ENCODE measurements around the gene DLK1. TPM values are rescaled to one million over a fixed set of nuclear protein-coding genes. Genes with fewer than 3 reads are reported as not detected.

The DLK1 gene
- total and polyA plus RNA-seq, 2 of the 4 experiments (the other 2 are of a cell fraction), result under 0.01 to 0.07 TPM

- Histone ChIP-seq H4K8ac (ENCODE audit: low read depth in 2 of 2, low read length in 2 of 2) (no peak overlapping the region), H3K14ac (replicated peaks; ENCODE audit: low read depth, low read length) (no peak overlapping the region), H2AFZ (replicated peaks; ENCODE audit: low read length, poor library complexity) (peak overlapping the region; percentile 72), H3K9me3 (ENCODE audit: control insufficient read depth, insufficient read depth, low read length) (peaks cover 4% of the 10 kb centered on the region), H3K36me3 (ENCODE audit: control insufficient read depth, insufficient read depth, low read length) (no peaks in the 10 kb centered on the region), H4K20me1 (ENCODE audit: insufficient read depth, low read length) (no peaks in the 10 kb centered on the region), H2AK5ac (ENCODE audit: low read depth, low read length) (no peak overlapping the region), H3K4me3 (ENCODE audit: insufficient read depth, low read depth, low read length) (no peak overlapping the region), H3K9ac (ENCODE audit: low read depth, low read length) (no peak overlapping the region), H3K4me1 (ENCODE audit: control insufficient read depth, insufficient read depth, low read length) (no peaks in the 10 kb centered on the region; the same call in 1 of the 2 replicates), H3K56ac (ENCODE audit: extremely low read depth, insufficient read depth, low read length) (no peak overlapping the region), H4K5ac (ENCODE audit: low read depth, low read length) (no peak overlapping the region), H3K18ac (ENCODE audit: low read depth, low read length) (no peak overlapping the region), H2BK120ac (ENCODE audit: low read depth, low read length) (no peak overlapping the region), H2BK5ac (ENCODE audit: low read depth, low read length, poor library complexity, severe bottlenecking) (no peak overlapping the region), H3K9me1 (ENCODE audit: insufficient read depth, low read length) (no peaks in the 10 kb centered on the region), H3K79me1 (ENCODE audit: low read depth in 1 of 2, low read length in 2 of 2) (no peaks in the 10 kb centered on the region), H3K23ac (ENCODE audit: low read depth, low read length) (no peak overlapping the region), H3K4me2 (ENCODE audit: low read depth, low read length) (no peak overlapping the region), H2AK9ac (replicated peaks; ENCODE audit: low read depth, low read length, poor library complexity) (no peak overlapping the region), H3K27me3 (ENCODE audit: control insufficient read depth, insufficient read depth, low read length) (peaks cover 48% of the 10 kb centered on the region), H4K91ac (ENCODE audit: insufficient read depth, low read depth, low read length) (no peak overlapping the region), H2BK20ac (ENCODE audit: low read depth, low read length) (no peak overlapping the region), H3K27ac (ENCODE audit: insufficient read depth, low read length) (no peak overlapping the region), H3K4ac (ENCODE audit: low read depth, low read length) (no peak overlapping the region), H2BK15ac (ENCODE audit: low read depth, low read length) (no peak overlapping the region)
- dilution Hi-C loops (cut with HindIII; ENCODE audit: low sequenced_read_pairs, unreplicated experiment) (no loop called here), intact Hi-C loops (cut with micrococcal nuclease) (no loop called here), in situ Hi-C loops (cut with MboI; ENCODE audit: low sequenced_read_pairs) (loop anchor here (25.0 kb wide), 1 partner anchor 524 kb away; no protein-coding TSS in a partner anchor)
- TF ChIP-seq RAD21 (IDR thresholded peaks at IDR 0.05; ENCODE audit: low read length) (no peak), CHD1 (IDR thresholded peaks at IDR 0.05; ENCODE audit: low read depth, low read length) (no peak), SMC3 (IDR thresholded peaks at IDR 0.05; ENCODE audit: low read depth, low read length) (no peak), CEBPB (IDR thresholded peaks at IDR 0.05; ENCODE audit: low read depth, low read length) (no peak), RCOR1 (IDR thresholded peaks at IDR 0.05; ENCODE audit: insufficient replicate concordance, low read length) (no peak), ELK1 (IDR thresholded peaks at IDR 0.05; ENCODE audit: borderline replicate concordance, low read depth, low read length) (no peak), CTCF (conservative IDR thresholded peaks at IDR 0.05; ENCODE audit: low read depth, low read length) (no peak), MAFK (IDR thresholded peaks at IDR 0.05; ENCODE audit: low read depth, low read length) (no peak), USF2 (IDR thresholded peaks at IDR 0.05; ENCODE audit: low read depth, low read length) (no peak), MXI1 (IDR thresholded peaks at IDR 0.05; ENCODE audit: borderline replicate concordance, low read depth, low read length) (no peak), NFE2L2 (IDR thresholded peaks at IDR 0.05; ENCODE audit: low read depth, low read length) (no peak)
- ATAC-seq (ENCODE audit: low read depth) (no peak), DNase-seq (no peak)
- WGBS, 2 experiments (ENCODE audit: extremely low coverage in 2 of 2, insufficient read length in 1 of 2), result 78% methylated on average over 5 of the region's 10 CpGs; no CpG with 5 or more reads in 1 of the 2 experiments
- no TSS peak for BruUV-seq (replicated peaks)
- ChIA-PET CTCF (no interaction called here), POLR2A (ENCODE audit: unreplicated experiment) (no interaction called here)
These were observed 13.0 kb upstream of the DLK1 start for GRCh38 chr14:100713705-100714104.
